Ovary (tissue), 9 donors: Measurements from ENCODE around the gene SCYL3. TPM values are rescaled to one million over a fixed set of nuclear protein-coding genes. Genes with fewer than 3 reads are reported as not detected.
"Not testable (repeated sequence)": the region's sequence is repeated elsewhere in the genome, so short reads cannot be mapped to it uniquely, and the experiment has no call there.

Experiments used
- DNase-seq, 5 donors: peaks; one replicate each; pipeline ENCODE4 v3.0.0-alpha.2; 2019 to 2020
- H3K27ac ChIP-seq, 2 donors: fragments of 200-600 bp; one replicate each; pipeline versions ENCODE4 v1.5.1 to v1.8.0; 2019 to 2022
- H3K27me3 ChIP-seq: fragments of 200-600 bp; one replicate; pipeline ENCODE4 v1.8.0; 2022
- H3K36me3 ChIP-seq: fragments of 200-600 bp; sonication (generic); one replicate; pipeline ENCODE4 v1.5.1; 2019
- H3K4me1 ChIP-seq: one replicate; pipeline ENCODE4 v1.8.1; 2013; ENCODE audit warnings: mild to moderate bottlenecking, moderate library complexity; ENCODE audit not compliant: insufficient read depth
- H3K4me3 ChIP-seq: fragments of 200-600 bp; sonication (generic); one replicate; pipeline ENCODE4 v1.5.1; 2017
- H3K9me3 ChIP-seq, 2 donors: fragments of 200-600 bp in 1 of 2; sonication (generic) in 1 of 2; one replicate each; pipeline versions ENCODE4 v1.5.1 to v1.8.1; 2013 to 2019; ENCODE audit warnings: mild to moderate bottlenecking in 1 of 2, moderate library complexity in 1 of 2
- EP300 ChIP-seq: sonication (generic); formaldehyde crosslinking; IDR thresholded peaks from one replicate; pipeline ENCODE4 v1.6.1; 2017; ENCODE audit warnings: antibody characterized with exemption
- POLR2A ChIP-seq: fragments of 450-650 bp; IDR thresholded peaks from one replicate; pipeline ENCODE4 v1.6.1; 2017; ENCODE audit warnings: antibody characterized with exemption, mild to moderate bottlenecking, moderate library complexity
- WGBS, 3 donors: extraction: QIAGEN DNeasy Blood & Tissue Kit in 1 of 3; methylation state at CpG; one replicate each; pipeline versions ENCODE4 v1.1.5 to v1.1.7; 2013 to 2017; 5-methylcytosine and 5-hydroxymethylcytosine counted together
- intact Hi-C, 4 donors: fragments of 100-400 bp; cut with DNase I; formaldehyde crosslinking; loops; one replicate each; pipeline versions ENCODE4 v1.11.0 to v1.15.1; 2022 to 2023
- polyA plus RNA-seq, 2 donors: library from polyadenylated mRNA; stranded (reverse); fragments of 200-250 nt in 1 of 2; fragments of 350-450 nt in 1 of 2; fragmentation: Illumina TruSeq in 1 of 2; extraction: RNeasy Lipid Tissue Mini Kit (QIAGEN cat#74804) in 1 of 2; gene quantifications; one replicate each; pipeline ENCODE4 v1.2.3, GENCODE V29; 2013 to 2014
- total RNA-seq, 7 donors: library from RNA; depleted of rRNA in 2 of 7; stranded (reverse); fragments of >200 nt in 2 of 7; fragmentation: NEBNext Ultra II Directional in 3 of 7; extraction: Animal tissue kit (Norgen Biotek cat#: 25700) in 3 of 7; gene quantifications; one replicate each; pipeline versions ENCODE4 v1.1.0 to v1.2.4, GENCODE V29; 2016 to 2023
- TF ChIP-seq, protein P1 (sequence below), 3 donors: fragments of 450-650 bp in 2 of 3; fragments of 200-600 bp in 1 of 3; IDR thresholded peaks; one replicate each; pipeline versions ENCODE4 v1.5.1 to v1.8.0; 2016 to 2022; ENCODE audit warnings: antibody characterized with exemption in 3 of 3, mild to moderate bottlenecking in 1 of 3
- donor health status: DM: no; HTN: no; CAD: no; lungs with moderate emphysema.
- donor health status: DM: no; HTN: no; CAD: no.
- donor health status: Bipolar disorder and iron deficiency.
- donor health status: DM: yes; HTN: yes; CAD: no.
- donor health status: DM: no; HTN: no; CAD: no.
- donor health status: DM: yes; HTN: yes; CAD: no.

SCYL3 gene
- total and polyA plus RNA-seq, 9 donors = 6.3 to 15.3 (median 9.9) TPM

GRCh38 chr1:169924829-169925228 lies 31.1 kb upstream of the SCYL3 start:
- no peak for DNase-seq
- H3K4me3 ChIP-seq = no peak overlapping the region
- H3K36me3 ChIP-seq = no peaks in the 10 kb centered on the region
- no peaks in the 10 kb centered on the region for H3K4me1 ChIP-seq
- no peak overlapping the region for H3K27ac ChIP-seq
- 55 to 65% (median 56%) methylated on average over 2 of the region's 2 CpGs for WGBS, 3 donors
- intact Hi-C loops = no loop called here
- TF ChIP-seq, protein P1, sequence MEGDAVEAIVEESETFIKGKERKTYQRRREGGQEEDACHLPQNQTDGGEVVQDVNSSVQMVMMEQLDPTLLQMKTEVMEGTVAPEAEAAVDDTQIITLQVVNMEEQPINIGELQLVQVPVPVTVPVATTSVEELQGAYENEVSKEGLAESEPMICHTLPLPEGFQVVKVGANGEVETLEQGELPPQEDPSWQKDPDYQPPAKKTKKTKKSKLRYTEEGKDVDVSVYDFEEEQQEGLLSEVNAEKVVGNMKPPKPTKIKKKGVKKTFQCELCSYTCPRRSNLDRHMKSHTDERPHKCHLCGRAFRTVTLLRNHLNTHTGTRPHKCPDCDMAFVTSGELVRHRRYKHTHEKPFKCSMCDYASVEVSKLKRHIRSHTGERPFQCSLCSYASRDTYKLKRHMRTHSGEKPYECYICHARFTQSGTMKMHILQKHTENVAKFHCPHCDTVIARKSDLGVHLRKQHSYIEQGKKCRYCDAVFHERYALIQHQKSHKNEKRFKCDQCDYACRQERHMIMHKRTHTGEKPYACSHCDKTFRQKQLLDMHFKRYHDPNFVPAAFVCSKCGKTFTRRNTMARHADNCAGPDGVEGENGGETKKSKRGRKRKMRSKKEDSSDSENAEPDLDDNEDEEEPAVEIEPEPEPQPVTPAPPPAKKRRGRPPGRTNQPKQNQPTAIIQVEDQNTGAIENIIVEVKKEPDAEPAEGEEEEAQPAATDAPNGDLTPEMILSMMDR (IDR thresholded peaks at IDR 0.05) = no peak
- TF ChIP-seq EP300 = no peak
- TF ChIP-seq POLR2A = no peak
- H3K27me3 ChIP-seq = no peaks in the 10 kb centered on the region
- H3K9me3 ChIP-seq = no peaks in the 10 kb centered on the region

GRCh38 chr1:169924063-169924462 lies 30.4 kb upstream of the SCYL3 start:
- TF ChIP-seq EP300 = no peak
- no peak for TF ChIP-seq POLR2A
- TF ChIP-seq, protein P1 (IDR thresholded peaks at IDR 0.05) = no peak
- Histone ChIP-seq H3K9me3 (no peaks in the 10 kb centered on the region), H3K4me1 (no peaks in the 10 kb centered on the region), H3K4me3 (no peak overlapping the region), H3K27ac (no peak overlapping the region), H3K36me3 (no peaks in the 10 kb centered on the region), H3K27me3 (no peaks in the 10 kb centered on the region)
- DNase-seq = no peak
- whole genome bisulfite sequencing, 3 donors = 95 to 98% (median 96%) methylated on average over 2 of the region's 2 CpGs
- intact Hi-C loops = no loop called here

- intact Hi-C loops = no loop called here
- Histone ChIP-seq H3K27ac (no peak overlapping the region), H3K4me1 (no peaks in the 10 kb centered on the region)
Observed at GRCh38 chr1:169921080-169921479, 27.4 kb upstream of the SCYL3 start.

DNA sequence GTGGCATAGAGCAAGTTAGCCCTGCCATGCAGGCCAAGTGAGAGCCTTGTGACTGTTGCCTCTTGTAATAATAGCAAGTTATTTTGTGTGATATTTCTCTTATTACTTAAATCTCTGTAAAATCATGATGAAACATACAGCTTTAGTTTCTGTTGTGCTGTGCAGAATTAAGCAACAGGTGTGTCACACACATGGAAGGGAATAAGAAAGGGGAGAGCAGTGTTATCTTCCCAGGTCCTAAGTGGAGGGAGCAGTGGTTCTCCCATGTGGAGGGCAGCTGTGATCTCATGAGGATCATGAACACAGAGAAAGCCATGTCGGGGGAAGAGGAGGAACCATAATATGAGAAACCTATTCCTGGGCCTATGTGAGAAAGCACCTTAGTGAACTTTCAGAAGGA lies 25.2 kb upstream of the SCYL3 start:
- DNase-seq = no peak
- Histone ChIP-seq H3K36me3 (no peaks in the 10 kb centered on the region), H3K4me1 (no peaks in the 10 kb centered on the region), H3K9me3 (no peaks in the 10 kb centered on the region), H3K27me3 (no peaks in the 10 kb centered on the region), H3K4me3 (no peak overlapping the region), H3K27ac (no peak overlapping the region)
- 53 to 94% (median 89%) methylated on average over 1 of the region's 1 CpG for WGBS, 3 donors
- TF ChIP-seq, protein P1 (IDR thresholded peaks at IDR 0.05) = no peak
- TF ChIP-seq EP300 (no peak), POLR2A (no peak)
- intact Hi-C loops = no loop called here

More at GRCh38 chr1:169921080-169921479, 27.4 kb upstream of the SCYL3 start:
- Histone ChIP-seq H3K36me3 (no peaks in the 10 kb centered on the region), H3K27me3 (no peaks in the 10 kb centered on the region), H3K4me3 (no peak overlapping the region), H3K9me3 (no peaks in the 10 kb centered on the region)
- DNase-seq = no peak
- 97 to 99% (median 98%) methylated on average over 4 of the region's 4 CpGs for WGBS, 3 donors
- TF ChIP-seq POLR2A = no peak
- no peak for TF ChIP-seq EP300
- TF ChIP-seq, protein P1 (IDR thresholded peaks at IDR 0.05) = no peak

DNA sequence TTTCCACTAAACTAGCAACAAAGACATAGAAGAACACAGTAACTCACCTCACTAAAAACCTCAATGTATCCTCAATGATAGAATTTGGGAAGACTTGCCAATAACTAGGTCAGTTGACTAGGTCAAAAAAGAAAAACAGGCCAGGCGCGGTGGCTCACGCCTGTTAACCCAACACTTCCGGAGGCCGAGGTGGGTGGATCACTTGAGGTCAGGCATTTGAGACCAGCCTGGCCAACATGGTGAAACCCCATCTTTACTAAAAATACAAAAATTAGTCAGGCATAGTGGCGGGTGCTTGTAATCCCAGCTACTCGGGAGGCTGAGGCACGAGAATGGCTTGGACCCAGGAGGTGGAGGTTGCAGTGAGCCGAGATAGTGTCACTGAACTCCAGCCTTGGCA lies 24.5 kb upstream of the SCYL3 start:
- intact Hi-C loops, H3K9me3 ChIP-seq, H3K4me3 ChIP-seq, H3K4me1 ChIP-seq, DNase-seq, H3K36me3 ChIP-seq, H3K27me3 ChIP-seq, H3K27ac ChIP-seq: not testable (repeated sequence)
- 93 to 98% (median 95%) methylated on average over 9 of the region's 9 CpGs for WGBS, 3 donors
